ENCODE results near the gene TTC7B.

DNA sequence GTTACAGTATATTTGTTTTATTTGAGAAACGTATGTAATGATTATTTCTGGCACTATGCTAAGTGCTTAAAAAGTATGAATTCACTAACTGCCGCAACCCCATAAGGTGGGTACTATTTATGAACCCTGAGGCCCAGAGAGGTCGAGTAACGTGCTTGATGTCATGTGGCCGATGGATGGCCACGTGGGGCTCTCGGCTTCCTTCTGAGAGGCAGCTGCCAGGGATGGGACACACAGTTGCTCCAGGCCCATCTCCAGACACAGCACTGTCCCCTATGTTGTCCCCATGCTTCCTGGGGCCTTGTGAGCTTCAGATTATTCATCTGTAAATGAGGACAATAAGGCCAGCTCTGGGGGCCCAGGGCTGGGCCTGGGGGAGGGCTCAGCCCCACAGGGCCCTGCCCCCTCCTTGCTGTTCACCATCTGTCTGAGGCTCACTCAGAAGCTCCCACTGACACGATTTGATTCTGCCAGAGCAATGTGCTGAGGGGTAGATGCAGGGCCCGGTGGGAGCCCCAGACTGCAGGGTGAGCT is 304.4 kb downstream of the TTC7B start:
- TF ChIP-seq, protein P1, sequence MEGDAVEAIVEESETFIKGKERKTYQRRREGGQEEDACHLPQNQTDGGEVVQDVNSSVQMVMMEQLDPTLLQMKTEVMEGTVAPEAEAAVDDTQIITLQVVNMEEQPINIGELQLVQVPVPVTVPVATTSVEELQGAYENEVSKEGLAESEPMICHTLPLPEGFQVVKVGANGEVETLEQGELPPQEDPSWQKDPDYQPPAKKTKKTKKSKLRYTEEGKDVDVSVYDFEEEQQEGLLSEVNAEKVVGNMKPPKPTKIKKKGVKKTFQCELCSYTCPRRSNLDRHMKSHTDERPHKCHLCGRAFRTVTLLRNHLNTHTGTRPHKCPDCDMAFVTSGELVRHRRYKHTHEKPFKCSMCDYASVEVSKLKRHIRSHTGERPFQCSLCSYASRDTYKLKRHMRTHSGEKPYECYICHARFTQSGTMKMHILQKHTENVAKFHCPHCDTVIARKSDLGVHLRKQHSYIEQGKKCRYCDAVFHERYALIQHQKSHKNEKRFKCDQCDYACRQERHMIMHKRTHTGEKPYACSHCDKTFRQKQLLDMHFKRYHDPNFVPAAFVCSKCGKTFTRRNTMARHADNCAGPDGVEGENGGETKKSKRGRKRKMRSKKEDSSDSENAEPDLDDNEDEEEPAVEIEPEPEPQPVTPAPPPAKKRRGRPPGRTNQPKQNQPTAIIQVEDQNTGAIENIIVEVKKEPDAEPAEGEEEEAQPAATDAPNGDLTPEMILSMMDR (IDR thresholded peaks at IDR 0.05): no peak
- no peak for TF ChIP-seq POLR2A (IDR thresholded peaks at IDR 0.05)

Measured in esophagus squamous epithelium (tissue), 4 donors.